ENCODE measurements around the gene DIP2C. TPM values are rescaled to one million over a fixed set of nuclear protein-coding genes. Genes with fewer than 3 reads are reported as not detected.

Gene DIP2C
- polyA plus RNA-seq, 1 of the 3 experiments (the other 2 are of a cell fraction): 8.7 TPM

DNA sequence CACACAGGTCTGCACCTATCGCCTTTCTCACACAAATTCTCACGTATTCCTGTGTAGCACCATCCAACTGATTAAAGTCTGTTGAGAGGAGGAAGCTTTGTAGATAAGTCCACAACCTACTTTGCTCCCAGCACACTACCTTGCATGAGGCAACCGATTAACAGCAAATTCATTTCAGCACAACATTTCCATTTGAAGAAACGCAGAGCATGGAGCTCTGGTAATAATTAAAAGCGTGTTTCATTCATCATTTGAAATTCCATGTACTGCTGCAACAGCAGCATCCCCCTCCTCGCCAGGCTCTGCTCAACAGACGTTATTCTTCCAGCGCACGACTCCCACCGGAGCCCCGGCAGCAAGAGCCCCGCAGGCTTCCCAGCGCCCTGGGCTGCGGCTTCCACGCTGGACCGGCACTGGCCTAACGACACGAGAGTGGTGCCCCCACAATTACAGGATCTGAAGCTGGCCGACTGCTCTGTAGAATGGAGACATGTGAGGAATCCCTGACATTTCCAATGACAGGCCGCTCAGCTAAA, 118.8 kb downstream of the DIP2C start:
- H4K20me1 ChIP-seq (ENCODE audit: insufficient read depth): peaks cover 26% of the 10 kb centered on the region
- CTCF ChIA-PET: interaction anchor here (1.2 to 1.7 kb wide), 3 partner anchors 20 to 60 kb away, joined by 3 to 5 read pairs (median 3); no protein-coding TSS in a partner anchor

DNA sequence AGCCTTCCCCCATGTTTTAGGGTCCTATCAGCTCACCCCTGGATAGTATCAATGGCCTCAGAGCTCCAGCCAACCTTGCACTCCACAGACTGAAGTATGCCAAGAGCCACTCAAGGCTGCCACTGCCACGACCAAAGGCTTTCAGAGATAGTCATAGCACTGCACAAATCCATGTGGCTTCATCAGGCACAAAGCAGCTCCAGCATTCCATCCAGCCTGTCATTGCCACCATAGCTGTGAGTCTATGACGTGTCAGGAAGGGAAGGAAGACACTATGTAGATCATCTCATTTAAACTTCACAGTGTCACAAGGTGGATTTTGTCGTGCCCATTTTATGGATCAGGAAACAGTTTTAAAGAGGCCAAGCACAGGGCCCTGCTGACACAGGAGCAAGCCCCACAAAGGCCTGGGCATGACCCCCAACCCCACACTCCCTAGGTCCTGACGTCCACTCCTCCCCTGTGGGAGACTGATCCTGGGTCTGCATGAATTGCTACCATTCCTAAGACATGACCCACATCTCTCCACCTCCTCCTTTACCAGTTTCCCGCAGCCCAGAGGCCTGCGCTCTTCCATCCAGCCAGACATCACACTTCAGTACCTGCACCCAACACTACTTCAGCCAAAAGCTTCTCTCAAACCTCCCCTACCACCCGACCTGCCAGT, 119.4 kb downstream of the DIP2C start:
- Histone ChIP-seq H3K9me3 (no peaks in the 10 kb centered on the region), H3K9me2 (no peaks in the 10 kb centered on the region), H3K36me3 (replicated peaks in 1 of 2; ENCODE audit: control insufficient read depth in 1 of 2, insufficient read depth in 2 of 2, low read length in 1 of 2) (no peaks in the 10 kb centered on the region), H4K20me1 (ENCODE audit: insufficient read depth) (peaks cover 22% of the 10 kb centered on the region), H3K4me3 (ENCODE audit: low read depth in 2 of 2, low read length in 1 of 2) (no peak overlapping the region), H3F3A (replicated peaks; ENCODE audit: insufficient read depth) (no peaks in the 10 kb centered on the region), H3K79me2 (ENCODE audit: insufficient read depth) (peaks cover 86% of the 10 kb centered on the region), H3K27ac (ENCODE audit: low read depth in 2 of 2, low read length in 1 of 2) (no peak overlapping the region), H3K9ac (no peak overlapping the region), H3K4me1 (ENCODE audit: control insufficient read depth in 1 of 2, insufficient read depth in 2 of 2, low read depth in 1 of 2, low read length in 1 of 2) (peaks cover 0 to 16% of the 10 kb centered on the region in 2 experiments; a peak in 1 of 4 replicates), H3K4me2 (no peak overlapping the region), H2AFZ (ENCODE audit: low read depth) (no peak overlapping the region), H3K27me3 (ENCODE audit: insufficient read depth) (no peaks in the 10 kb centered on the region)
- POLR2A ChIA-PET: no interaction called here
- no peak for DNase-seq
- no peak for TF ChIP-seq TCF12 (IDR thresholded peaks at IDR 0.05)
- TF ChIP-seq GATA2 (CRISPR knock-in tag; IDR thresholded peaks at IDR 0.05): no peak
- TF ChIP-seq SMC3 (IDR thresholded peaks at IDR 0.05; ENCODE audit: low read depth, low read length): no peak
- no peak for TF ChIP-seq TAF1 (IDR thresholded peaks at IDR 0.05; ENCODE audit: borderline replicate concordance, low read depth, low read length)
- TF ChIP-seq RXRA (IDR thresholded peaks at IDR 0.05; ENCODE audit: borderline replicate concordance, low read depth): no peak
- no peak for TF ChIP-seq MXI1 (IDR thresholded peaks at IDR 0.05; ENCODE audit: low read depth, low read length)
- TF ChIP-seq IRF3 (IDR thresholded peaks at IDR 0.05; ENCODE audit: low read depth, low read length): no peak
- TF ChIP-seq GABPA (IDR thresholded peaks at IDR 0.05; ENCODE audit: low read depth): no peak
- no peak for TF ChIP-seq PBX3 (IDR thresholded peaks at IDR 0.05)
- no peak for TF ChIP-seq EZH2phosphoT487 (IDR thresholded peaks at IDR 0.05; ENCODE audit: borderline replicate concordance, low read depth)
- TF ChIP-seq RAD21 (IDR thresholded peaks at IDR 0.05; ENCODE audit: low read length): no peak
- no peak for TF ChIP-seq TEAD4 (IDR thresholded peaks at IDR 0.05; ENCODE audit: borderline replicate concordance, insufficient read depth)
- no peak for TF ChIP-seq MEF2A (IDR thresholded peaks at IDR 0.05; ENCODE audit: borderline replicate concordance, low read depth)
- TF ChIP-seq, protein P1, sequence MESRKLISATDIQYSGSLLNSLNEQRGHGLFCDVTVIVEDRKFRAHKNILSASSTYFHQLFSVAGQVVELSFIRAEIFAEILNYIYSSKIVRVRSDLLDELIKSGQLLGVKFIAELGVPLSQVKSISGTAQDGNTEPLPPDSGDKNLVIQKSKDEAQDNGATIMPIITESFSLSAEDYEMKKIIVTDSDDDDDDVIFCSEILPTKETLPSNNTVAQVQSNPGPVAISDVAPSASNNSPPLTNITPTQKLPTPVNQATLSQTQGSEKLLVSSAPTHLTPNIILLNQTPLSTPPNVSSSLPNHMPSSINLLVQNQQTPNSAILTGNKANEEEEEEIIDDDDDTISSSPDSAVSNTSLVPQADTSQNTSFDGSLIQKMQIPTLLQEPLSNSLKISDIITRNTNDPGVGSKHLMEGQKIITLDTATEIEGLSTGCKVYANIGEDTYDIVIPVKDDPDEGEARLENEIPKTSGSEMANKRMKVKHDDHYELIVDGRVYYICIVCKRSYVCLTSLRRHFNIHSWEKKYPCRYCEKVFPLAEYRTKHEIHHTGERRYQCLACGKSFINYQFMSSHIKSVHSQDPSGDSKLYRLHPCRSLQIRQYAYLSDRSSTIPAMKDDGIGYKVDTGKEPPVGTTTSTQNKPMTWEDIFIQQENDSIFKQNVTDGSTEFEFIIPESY (IDR thresholded peaks at IDR 0.05; ENCODE audit: borderline replicate concordance, low read depth): no peak
- 86% methylated on average over 7 of the region's 7 CpGs for WGBS (ENCODE audit: low lambda C conversion rate)
- CTCF ChIA-PET: interaction anchor here (1.2 to 1.7 kb wide), 2 partner anchors 21 to 59 kb away, joined by 3 to 5 read pairs; no protein-coding TSS in a partner anchor

More for the DNA sequence above, 118.8 kb downstream of the DIP2C start:
- TF ChIP-seq GATA2 (CRISPR knock-in tag; IDR thresholded peaks at IDR 0.05) (peak; percentile 43), YY1 (IDR thresholded peaks at IDR 0.05; ENCODE audit: low read depth) (no peak)
- H3K4me1 ChIP-seq (ENCODE audit: control insufficient read depth in 1 of 2, insufficient read depth in 2 of 2, low read depth in 1 of 2, low read length in 1 of 2): peaks cover 0 to 16% of the 10 kb centered on the region in 2 experiments; a peak in 1 of 4 replicates
- H2AFZ ChIP-seq (ENCODE audit: low read depth): no peak overlapping the region
- WGBS (ENCODE audit: low lambda C conversion rate): 85% methylated on average over 20 of the region's 20 CpGs
- no peaks in the 10 kb centered on the region for H3K27me3 ChIP-seq (ENCODE audit: insufficient read depth)
- H3K27ac ChIP-seq (ENCODE audit: low read depth in 2 of 2, low read length in 1 of 2): no peak overlapping the region
- POLR2A ChIA-PET: no interaction called here
- DNase-seq: peak; percentile 77
- H3F3A ChIP-seq (replicated peaks; ENCODE audit: insufficient read depth): no peaks in the 10 kb centered on the region
- no peak overlapping the region for H3K9ac ChIP-seq
- no peaks in the 10 kb centered on the region for H3K9me3 ChIP-seq
- H3K36me3 ChIP-seq (replicated peaks in 1 of 2; ENCODE audit: control insufficient read depth in 1 of 2, insufficient read depth in 2 of 2, low read length in 1 of 2): no peaks in the 10 kb centered on the region
- no peak overlapping the region for H3K4me3 ChIP-seq (ENCODE audit: low read depth in 2 of 2, low read length in 1 of 2)
- H3K79me2 ChIP-seq (ENCODE audit: insufficient read depth): peaks cover 87% of the 10 kb centered on the region
- H3K9me2 ChIP-seq: no peaks in the 10 kb centered on the region
- no peak overlapping the region for H3K4me2 ChIP-seq
